IMR-90 (cell line): ENCODE results near the gene NEK4. TPM values are rescaled to one million over a fixed set of nuclear protein-coding genes. Genes with fewer than 3 reads are reported as not detected.

Source experiments
- ATAC-seq: fragments of 200-7000 bp; cut with Tn5 transposase; 2 replicates; pipeline ENCODE4 v1.9.1; 2020; ENCODE audit warnings: low read depth, mild to moderate bottlenecking, moderate library complexity
- BruUV-seq: library from RNA; stranded (reverse); fragments of 400-500 nt; replicated peaks from 2 replicates; lab custom pipeline; 2021; lab: Mats Ljungman, UMichigan
- CTCF ChIA-PET: fragments of 300-600 bp; formaldehyde crosslinking; extraction: SDS; loops from one replicate; lab custom pipeline; 2021; ENCODE audit warnings: antibody characterized with exemption; lab: Yijun Ruan, JAX
- POLR2A ChIA-PET: fragments of 300-600 bp; sonication (Branson Sonifier 250); formaldehyde crosslinking; loops from one replicate; lab custom pipeline; 2022; ENCODE audit warnings: antibody characterized with exemption; ENCODE audit not compliant: unreplicated experiment; lab: Charles Lee
- DNase-seq: peaks from one replicate; pipeline ENCODE4 v3.0.0; 2013
- H2AFZ ChIP-seq: replicated peaks from 2 replicates; pipeline ENCODE3; 2013; ENCODE audit warnings: low read length, mild to moderate bottlenecking; ENCODE audit not compliant: poor library complexity
- H2AK5ac ChIP-seq: 2 replicates; pipeline ENCODE4 v1.6.1; 2013; ENCODE audit warnings: low read depth, low read length, inconsistent platforms
- H2AK9ac ChIP-seq: replicated peaks from 2 replicates; pipeline ENCODE3; 2013; ENCODE audit warnings: mild to moderate bottlenecking, low read depth, low read length, moderate library complexity; ENCODE audit not compliant: poor library complexity
- H2BK120ac ChIP-seq: 2 replicates; pipeline ENCODE4 v1.6.1; 2013; ENCODE audit warnings: low read depth, low read length, inconsistent platforms
- H2BK15ac ChIP-seq: 3 replicates; pipeline ENCODE4 v1.6.1; 2013; ENCODE audit warnings: low read depth, low read length, inconsistent platforms
- H2BK20ac ChIP-seq: 2 replicates; pipeline ENCODE4 v1.6.1; 2013; ENCODE audit warnings: low read depth, mild to moderate bottlenecking, inconsistent platforms, low read length, moderate library complexity
- H2BK5ac ChIP-seq: 2 replicates; pipeline ENCODE4 v1.6.1; 2013; ENCODE audit warnings: mild to moderate bottlenecking, low read depth, low read length, inconsistent platforms; ENCODE audit not compliant: poor library complexity, severe bottlenecking
- H3K14ac ChIP-seq: replicated peaks from 2 replicates; pipeline ENCODE4 v1.6.1; 2013; ENCODE audit warnings: low read depth, low read length, inconsistent platforms
- H3K18ac ChIP-seq: 2 replicates; pipeline ENCODE4 v1.6.1; 2013; ENCODE audit warnings: low read depth, low read length, control low read depth
- H3K23ac ChIP-seq: 2 replicates; pipeline ENCODE4 v1.6.1; 2013; ENCODE audit warnings: low read depth, low read length, inconsistent platforms
- H3K27ac ChIP-seq: 2 replicates; pipeline ENCODE4 v1.5.1; 2013; ENCODE audit warnings: mild to moderate bottlenecking, control low read depth, low read length; ENCODE audit not compliant: insufficient read depth
- H3K27me3 ChIP-seq: 2 replicates; pipeline ENCODE4 v1.6.1; 2013; ENCODE audit warnings: low read length; ENCODE audit not compliant: control insufficient read depth, insufficient read depth
- H3K36me3 ChIP-seq: 2 replicates; pipeline ENCODE4 v1.6.1; 2013; ENCODE audit warnings: low read length, mixed read lengths; ENCODE audit not compliant: control insufficient read depth, insufficient read depth
- H3K4ac ChIP-seq: 2 replicates; pipeline ENCODE4 v1.6.1; 2013; ENCODE audit warnings: low read depth, low read length, inconsistent platforms
- H3K4me1 ChIP-seq: 2 replicates; pipeline ENCODE4 v1.6.1; 2013; ENCODE audit warnings: low read length, mixed read lengths; ENCODE audit not compliant: control insufficient read depth, insufficient read depth
- H3K4me2 ChIP-seq: 2 replicates; pipeline ENCODE4 v1.6.1; 2013; ENCODE audit warnings: low read depth, mild to moderate bottlenecking, control low read depth, low read length, moderate library complexity
- H3K4me3 ChIP-seq: 2 replicates; pipeline ENCODE4 v1.5.1; 2013; ENCODE audit warnings: low read depth, mild to moderate bottlenecking, control low read depth, low read length, moderate library complexity; ENCODE audit not compliant: insufficient read depth
- H3K56ac ChIP-seq: 2 replicates; pipeline ENCODE4 v1.6.1; 2013; ENCODE audit warnings: low read length, inconsistent platforms; ENCODE audit not compliant: insufficient read depth; ENCODE audit errors: extremely low read depth
- H3K79me1 ChIP-seq, 2 experiments: 2 replicates each; pipeline ENCODE4 v1.6.1; 2013; ENCODE audit warnings: low read length in 2 of 2, inconsistent platforms in 1 of 2, low read depth in 1 of 2
- H3K9ac ChIP-seq: 2 replicates; pipeline ENCODE4 v1.6.1; 2013; ENCODE audit warnings: low read depth, low read length, control low read depth
- H3K9me1 ChIP-seq: 2 replicates; pipeline ENCODE4 v1.6.1; 2013; ENCODE audit warnings: low read length, inconsistent platforms; ENCODE audit not compliant: insufficient read depth
- H3K9me3 ChIP-seq: 2 replicates; pipeline ENCODE4 v1.6.1; 2013; ENCODE audit warnings: low read length; ENCODE audit not compliant: control insufficient read depth, insufficient read depth
- H4K20me1 ChIP-seq: 2 replicates; pipeline ENCODE4 v1.6.1; 2013; ENCODE audit warnings: low read length, inconsistent platforms; ENCODE audit not compliant: insufficient read depth
- H4K5ac ChIP-seq: 2 replicates; pipeline ENCODE4 v1.6.1; 2013; ENCODE audit warnings: mild to moderate bottlenecking, low read depth, low read length, control low read depth
- H4K8ac ChIP-seq, 2 experiments: 2 replicates each; pipeline ENCODE4 v1.6.1; 2013; ENCODE audit warnings: low read depth in 2 of 2, low read length in 2 of 2, control low read depth in 1 of 2, inconsistent platforms in 1 of 2
- H4K91ac ChIP-seq: 2 replicates; pipeline ENCODE4 v1.6.1; 2013; ENCODE audit warnings: low read depth, low read length, inconsistent platforms; ENCODE audit not compliant: insufficient read depth
- FOS ChIP-seq: fragments of 150-350 bp; IDR thresholded peaks from 2 replicates; pipeline ENCODE4 v1.6.1; 2016; ENCODE audit warnings: low read depth, low read length
- MAFK ChIP-seq: IDR thresholded peaks from 2 replicates; pipeline ENCODE4 v1.6.1; 2012; ENCODE audit warnings: low read depth, low read length, improper control_type of control experiment
- MAZ ChIP-seq: IDR thresholded peaks from 2 replicates; pipeline ENCODE4 v1.6.1; 2012; ENCODE audit warnings: low read depth, mild to moderate bottlenecking, low read length, improper control_type of control experiment, moderate library complexity, borderline replicate concordance
- MXI1 ChIP-seq: IDR thresholded peaks from 2 replicates; pipeline ENCODE4 v1.6.1; 2012; ENCODE audit warnings: low read depth, mild to moderate bottlenecking, low read length, moderate library complexity, borderline replicate concordance
- NFE2L2 ChIP-seq: fragments of 150-350 bp; IDR thresholded peaks from 2 replicates; pipeline ENCODE4 v1.6.1; 2016; ENCODE audit warnings: low read depth, mild to moderate bottlenecking, low read length
- POLR2A ChIP-seq: IDR thresholded peaks from 2 replicates; pipeline ENCODE4 v1.6.1; 2012; ENCODE audit warnings: mild to moderate bottlenecking, low read depth, low read length
- SMC3 ChIP-seq: fragments of 150-350 bp; IDR thresholded peaks from 2 replicates; pipeline ENCODE4 v1.6.1; 2016; ENCODE audit warnings: low read depth, mild to moderate bottlenecking, antibody characterized with exemption, low read length, moderate library complexity
- dilution Hi-C: fragments of 300-500 bp; cut with HindIII; formaldehyde crosslinking; loops from one replicate; pipeline ENCODE4 v1.14.3; 2018; ENCODE audit warnings: low sequenced_read_pairs; ENCODE audit not compliant: unreplicated experiment
- in situ Hi-C: fragments of 300-500 bp; cut with MboI; formaldehyde crosslinking; loops from 3 replicates; pipeline ENCODE4 v1.14.3; 2019; ENCODE audit warnings: low sequenced_read_pairs, inconsistent platforms, mixed read lengths
- intact Hi-C: fragments of 100-400 bp; cut with micrococcal nuclease; formaldehyde crosslinking; loops from 2 replicates; pipeline ENCODE4 v1.10.0; 2022
- polyA plus RNA-seq, 3 experiments: library from polyadenylated mRNA; depleted of rRNA; stranded (reverse); fragments of >200 nt; gene quantifications; 2 replicates each; pipeline ENCODE4 v1.2.3, GENCODE V29; 2012; ENCODE audit warnings: low replicate concordance in 1 of 3
- total RNA-seq: library from RNA; depleted of rRNA; stranded (reverse); fragments of >200 nt; gene quantifications from 2 replicates; pipeline ENCODE4 v1.2.3, GENCODE V29; 2012

Gene NEK4
- total and polyA plus RNA-seq, 2 of the 4 experiments (the other 2 are of a cell fraction), result 10.3 to 24.7 TPM

GRCh38 chr3:52693071-52693470, 77.7 kb downstream of the NEK4 start:
- no peaks in the 10 kb centered on the region for H3K9me3 ChIP-seq
- H3K4me3 ChIP-seq, result no peak overlapping the region
- ATAC-seq (no peak), DNase-seq (no peak)
- BruUV-seq, result no TSS peak
- H4K5ac ChIP-seq, result no peak overlapping the region
- H3K27ac ChIP-seq, result no peak overlapping the region
- no peak overlapping the region for H2AK5ac ChIP-seq
- H4K20me1 ChIP-seq, result peaks cover 18% of the 10 kb centered on the region
- no peak overlapping the region for H4K8ac ChIP-seq
- H3K4me2 ChIP-seq, result no peak overlapping the region
- H3K9ac ChIP-seq, result no peak overlapping the region
- H2BK120ac ChIP-seq, result no peak overlapping the region
- H2BK15ac ChIP-seq, result no peak overlapping the region
- ChIA-PET CTCF (interaction anchor here (0.5 kb wide), 1 partner anchor 257 kb away, joined by 3 read pairs; no protein-coding TSS in a partner anchor), POLR2A (no interaction called here)
- TF ChIP-seq NFE2L2 (no peak), FOS (no peak), MAZ (no peak), SMC3 (no peak), MAFK (no peak), MXI1 (no peak), POLR2A (no peak)
- H3K4me1 ChIP-seq, result no peaks in the 10 kb centered on the region; the same call in 1 of the 2 replicates
- H3K9me1 ChIP-seq, result peaks cover 3% of the 10 kb centered on the region; the same call in 1 of the 2 replicates
- no peaks in the 10 kb centered on the region for H3K27me3 ChIP-seq
- H2BK5ac ChIP-seq, result no peak overlapping the region
- H4K91ac ChIP-seq, result no peak overlapping the region
- intact Hi-C loops, result no loop called here
- no peak overlapping the region for H3K14ac ChIP-seq
- H3K79me1 ChIP-seq, result peaks cover 45 to 64% of the 10 kb centered on the region in 2 experiments
- no peak overlapping the region for H3K4ac ChIP-seq
- H2AFZ ChIP-seq, result no peak overlapping the region
- dilution Hi-C loops, result no loop called here
- peaks cover 73% of the 10 kb centered on the region for H3K36me3 ChIP-seq
- no peak overlapping the region for H2AK9ac ChIP-seq
- no peak overlapping the region for H3K18ac ChIP-seq
- no peak overlapping the region for H3K56ac ChIP-seq
- in situ Hi-C loops, result no loop called here
- no peak overlapping the region for H2BK20ac ChIP-seq
- no peak overlapping the region for H3K23ac ChIP-seq
